Activated T-cell treated with anti-CD3 and anti-CD28 coated beads for 4 hours (primary cell): ENCODE data around the gene H2AZ2.
"Not testable (repeated sequence)": the region's sequence is repeated elsewhere in the genome, so short reads cannot be mapped to it uniquely, and the experiment has no call there.

Source experiments
- DNase-seq: peaks from one replicate; pipeline ENCODE4 v3.0.0-alpha.2; 2020

Gene H2AZ2

GRCh38 chr7:44847920-44848634 lies at the start of gene H2AZ2:
Gene H2AZ2, minus strand, starts transcription at chr7:44848087. Its CDS starts 116 bp downstream, at chr7:44847971.
- DNase-seq, result peak; percentile 100

- no peak for DNase-seq
Measured at GRCh38 chr7:44897309-44897708, 49.4 kb upstream of the H2AZ2 start.

- no peak for DNase-seq
Measured at GRCh38 chr7:44894888-44895580, 47.1 kb upstream of the H2AZ2 start.

GRCh38 chr7:44893710-44894234 lies 45.9 kb upstream of the H2AZ2 start:
- no peak for DNase-seq

- DNase-seq, result no peak
Measured at GRCh38 chr7:44891791-44892190, 43.9 kb upstream of the H2AZ2 start.

- DNase-seq, result no peak
Measured at GRCh38 chr7:44891372-44891771, 43.5 kb upstream of the H2AZ2 start.

- no peak for DNase-seq
Measured at GRCh38 chr7:44889086-44889781, 41.3 kb upstream of the H2AZ2 start.

- DNase-seq, result no peak
Measured at GRCh38 chr7:44887293-44887692, 39.4 kb upstream of the H2AZ2 start.

GRCh38 chr7:44885394-44886317 lies 37.8 kb upstream of the H2AZ2 start, which contains the start of gene PURB:
Gene PURB, minus strand, starts transcription at chr7:44885530. Its CDS starts 182 bp downstream, at chr7:44885348.
- DNase-seq, result peak; percentile 95

- peak; percentile 11 for DNase-seq
Measured at GRCh38 chr7:44884621-44885393, 36.9 kb upstream of the H2AZ2 start.

GRCh38 chr7:44883961-44884620 lies 36.2 kb upstream of the H2AZ2 start:
- no peak for DNase-seq

- no peak for DNase-seq
Measured at GRCh38 chr7:44882899-44883298, 35.0 kb upstream of the H2AZ2 start.

- no peak for DNase-seq
Measured at GRCh38 chr7:44881610-44882009, 33.7 kb upstream of the H2AZ2 start.

- no peak for DNase-seq
Measured at GRCh38 chr7:44881066-44881600, 33.2 kb upstream of the H2AZ2 start.

GRCh38 chr7:44880317-44881018 lies 32.6 kb upstream of the H2AZ2 start:
- DNase-seq, result no peak

GRCh38 chr7:44876393-44876792 lies 28.5 kb upstream of the H2AZ2 start:
- DNase-seq, result no peak

- no peak for DNase-seq
Measured at GRCh38 chr7:44875241-44875640, 27.4 kb upstream of the H2AZ2 start.

GRCh38 chr7:44872787-44873186 lies 24.9 kb upstream of the H2AZ2 start:
- DNase-seq, result no peak

- DNase-seq, result not testable (repeated sequence)
Measured at GRCh38 chr7:44871918-44872317, 24.0 kb upstream of the H2AZ2 start.

GRCh38 chr7:44870780-44871179 lies 22.9 kb upstream of the H2AZ2 start:
- DNase-seq, result not testable (repeated sequence)
